Right lobe of liver (tissue), 6 donors: ENCODE measurements around the gene C12orf42. TPM values are rescaled to one million over a fixed set of nuclear protein-coding genes. Genes with fewer than 3 reads are reported as not detected.

Experiments
- ATAC-seq, 4 donors: fragments of 200-7000 bp; cut with Tn5 transposase; one replicate each; pipeline ENCODE4 v1.9.1; 2020; ENCODE audit warnings: mild to moderate bottlenecking in 4 of 4, moderate library complexity in 4 of 4
- DNase-seq, 3 donors: peaks; one replicate each; pipeline ENCODE4 v3.0.0-alpha.2; 2020
- H3K27ac ChIP-seq, 3 donors: fragments of 200-600 bp; one replicate each; pipeline ENCODE4 v1.8.0; 2022
- H3K27me3 ChIP-seq, 2 donors: fragments of 200-600 bp; one replicate each; pipeline ENCODE4 v1.8.0; 2022
- H3K36me3 ChIP-seq, 4 donors: fragments of 200-600 bp; sonication (generic) in 1 of 4; one replicate each; pipeline versions ENCODE4 v1.5.1 to v1.8.0; 2017 to 2022; ENCODE audit warnings: control low read depth in 1 of 4
- H3K4me1 ChIP-seq, 4 donors: fragments of 200-600 bp; sonication (generic) in 1 of 4; one replicate each; pipeline versions ENCODE4 v1.5.1 to v1.8.0; 2017 to 2022; ENCODE audit warnings: control low read depth in 1 of 4
- H3K4me3 ChIP-seq, 3 donors: fragments of 200-600 bp; one replicate each; pipeline ENCODE4 v1.8.0; 2022
- H3K9me3 ChIP-seq, 4 donors: fragments of 200-600 bp; sonication (generic) in 1 of 4; one replicate each; pipeline versions ENCODE4 v1.5.1 to v1.8.0; 2017 to 2022; ENCODE audit warnings: control low read depth in 1 of 4
- CTCF ChIP-seq, 4 donors: fragments of 200-600 bp in 3 of 4; fragments of 450-650 bp in 1 of 4; IDR thresholded peaks; one replicate each; pipeline versions ENCODE4 v1.5.1 to v1.8.0; 2016 to 2022; ENCODE audit warnings: antibody characterized with exemption in 4 of 4, mild to moderate bottlenecking in 2 of 4
- POLR2A ChIP-seq: fragments of 450-650 bp; IDR thresholded peaks from one replicate; pipeline ENCODE4 v1.6.1; 2017; ENCODE audit warnings: antibody characterized with exemption, mild to moderate bottlenecking
- WGBS: methylation state at CpG from one replicate; pipeline ENCODE4 v1.1.6; 2018; ENCODE audit warnings: low coverage, low lambda C conversion rate; ENCODE audit not compliant: insufficient coverage; ENCODE audit errors: missing lambda C conversion rate; 5-methylcytosine and 5-hydroxymethylcytosine counted together
- intact Hi-C, 2 donors: fragments of 100-400 bp; cut with DNase I; formaldehyde crosslinking; loops; one replicate each; pipeline versions ENCODE4 v1.11.2 to v1.14.1; 2022
- total RNA-seq, 6 experiments: library from RNA; depleted of rRNA in 2 of 6; stranded (reverse); fragments of >200 nt in 2 of 6; fragmentation: NEBNext Ultra II Directional in 3 of 6; extraction: Animal tissue kit (Norgen Biotek cat#: 25700) in 3 of 6; gene quantifications; one replicate each; pipeline versions ENCODE4 v1.1.0 to v1.2.4, GENCODE V29; 2016 to 2023
- donor health status: DM: no; HTN: yes; CAD: no.
- donor health status: DM: no; HTN: no; CAD: no.
- donor health status: DM: no; HTN: no; CAD: no.
- donor health status: DM: no; HTN: yes; CAD: no.
- donor health status: DM: no; HTN: yes; CAD: no.

Gene C12orf42
- total RNA-seq, 6 experiments from 2014 or later: not detected

GRCh38 chr12:103312742-103313354 is 182.9 kb downstream of the C12orf42 start:
- 91% methylated on average over 3 of the region's 3 CpGs for WGBS
- no peaks in the 10 kb centered on the region for H3K27me3 ChIP-seq
- no peak overlapping the region for H3K4me3 ChIP-seq
- DNase-seq: no peak
- no peaks in the 10 kb centered on the region for H3K4me1 ChIP-seq
- TF ChIP-seq CTCF (IDR thresholded peaks at IDR 0.05): no peak
- intact Hi-C loops: no loop called here
- ATAC-seq: no peak
- H3K27ac ChIP-seq: no peak overlapping the region
- no peaks in the 10 kb centered on the region for H3K9me3 ChIP-seq
- H3K36me3 ChIP-seq: no peaks in the 10 kb centered on the region

- intact Hi-C loops: no loop called here
- Histone ChIP-seq H3K4me3 (no peak overlapping the region), H3K4me1 (no peaks in the 10 kb centered on the region), H3K27ac (no peak overlapping the region), H3K27me3 (no peaks in the 10 kb centered on the region), H3K9me3 (no peaks in the 10 kb centered on the region), H3K36me3 (no peaks in the 10 kb centered on the region)
- DNase-seq (no peak), ATAC-seq (no peak)
- WGBS: 82% methylated on average over 5 of the region's 5 CpGs
- TF ChIP-seq POLR2A: no peak
- TF ChIP-seq CTCF (IDR thresholded peaks at IDR 0.05): no peak
These were observed 185.1 kb downstream of the C12orf42 start for GRCh38 chr12:103310546-103311270.

GRCh38 chr12:103308396-103308795 is 187.4 kb downstream of the C12orf42 start:
- 80% methylated on average over 1 of the region's 1 CpG for WGBS
- intact Hi-C loops: no loop called here

DNA sequence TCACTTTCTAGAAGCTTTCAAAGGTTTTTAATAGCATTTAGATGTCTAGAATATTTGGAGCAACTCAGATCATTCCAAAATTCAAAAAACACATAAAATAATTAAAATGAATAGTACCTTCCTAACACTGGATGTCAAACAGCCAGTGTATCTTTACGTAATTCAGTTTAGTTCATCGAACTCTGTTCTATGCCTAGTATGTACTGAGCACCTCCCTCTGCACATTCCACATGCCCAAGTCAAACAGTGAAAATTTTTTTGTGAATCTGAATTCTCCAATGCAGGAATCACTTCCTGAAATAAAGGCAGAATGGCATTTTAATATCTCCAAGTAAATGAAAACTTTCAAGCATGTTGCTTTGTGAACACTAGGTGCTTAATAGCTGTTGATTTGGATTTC is 192.3 kb downstream of the C12orf42 start:
- no peak overlapping the region for H3K27ac ChIP-seq
- 30% methylated on average over 2 of the region's 2 CpGs for WGBS
- intact Hi-C loops: no loop called here
- ATAC-seq: peak in 2 of 4 donors; percentile 47 to 87
- no peak for DNase-seq
- no peak overlapping the region for H3K4me3 ChIP-seq
- H3K36me3 ChIP-seq: no peaks in the 10 kb centered on the region
- H3K9me3 ChIP-seq: no peaks in the 10 kb centered on the region
- H3K4me1 ChIP-seq: no peaks in the 10 kb centered on the region
- TF ChIP-seq CTCF (IDR thresholded peaks at IDR 0.05) (no peak), POLR2A (no peak)
- H3K27me3 ChIP-seq: no peaks in the 10 kb centered on the region

More at GRCh38 chr12:103308396-103308795, 187.4 kb downstream of the C12orf42 start:
- TF ChIP-seq POLR2A (no peak), CTCF (IDR thresholded peaks at IDR 0.05) (no peak)
- no peaks in the 10 kb centered on the region for H3K27me3 ChIP-seq
- H3K9me3 ChIP-seq: no peaks in the 10 kb centered on the region
- no peak overlapping the region for H3K4me3 ChIP-seq
- H3K4me1 ChIP-seq: no peaks in the 10 kb centered on the region
- no peak overlapping the region for H3K27ac ChIP-seq
- ATAC-seq (no peak), DNase-seq (no peak)
- H3K36me3 ChIP-seq: no peaks in the 10 kb centered on the region
